HG03457 (cell line): ENCODE results near the gene AHRR.
"Not testable (repeated sequence)": the region's sequence is repeated elsewhere in the genome, so short reads cannot be mapped to it uniquely, and the experiment has no call there.

Experiments
- ATAC-seq: cut with Tn5 transposase; IDR thresholded peaks from one replicate; pipeline ENCODE4 v1.9.1; 2021; ENCODE audit warnings: moderate number of reproducible peaks; ENCODE audit not compliant: unreplicated experiment

The AHRR gene

DNA sequence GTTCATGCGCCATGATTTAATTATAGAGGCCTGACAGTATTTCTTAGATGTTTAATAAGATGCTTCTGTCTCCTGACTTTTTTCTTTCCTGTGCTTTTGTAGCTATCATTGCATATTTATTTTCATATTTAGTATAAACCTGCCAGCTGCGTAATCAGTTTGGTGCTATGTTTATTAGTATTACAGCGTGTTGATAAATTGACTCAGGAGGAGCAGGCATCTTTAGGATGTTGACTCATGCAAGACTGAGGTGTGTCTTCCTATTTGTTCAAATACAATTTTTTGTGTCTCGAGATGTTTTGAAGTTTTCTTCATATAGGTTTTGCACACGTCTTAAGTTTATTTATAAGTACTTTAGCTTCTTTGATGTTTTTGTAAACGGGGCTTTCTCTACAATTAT, 85.5 kb downstream of the AHRR start:
- no peak for ATAC-seq

DNA sequence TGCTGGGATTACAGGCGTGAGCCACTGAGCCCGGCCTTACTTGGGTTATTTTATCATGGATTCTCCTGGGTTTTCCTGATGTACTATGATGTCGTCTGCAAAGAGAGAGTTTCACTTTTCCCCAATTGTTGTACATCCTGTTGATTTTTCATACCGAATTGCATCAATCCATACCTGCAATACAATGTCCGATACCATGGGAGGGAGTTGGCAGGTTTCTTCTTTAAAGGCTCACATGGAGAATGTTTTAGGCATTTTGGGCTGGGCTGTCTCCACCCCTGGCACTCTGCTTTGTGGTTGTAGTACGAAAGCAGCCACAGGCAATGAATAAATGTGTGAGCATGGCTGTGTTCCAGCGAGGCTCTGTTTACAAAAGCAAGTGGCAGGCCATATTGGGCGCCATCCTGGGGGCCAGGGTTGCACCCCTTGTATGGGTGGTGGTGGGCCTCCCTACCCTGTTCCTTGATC, 86.3 kb downstream of the AHRR start:
- ATAC-seq, result no peak

DNA sequence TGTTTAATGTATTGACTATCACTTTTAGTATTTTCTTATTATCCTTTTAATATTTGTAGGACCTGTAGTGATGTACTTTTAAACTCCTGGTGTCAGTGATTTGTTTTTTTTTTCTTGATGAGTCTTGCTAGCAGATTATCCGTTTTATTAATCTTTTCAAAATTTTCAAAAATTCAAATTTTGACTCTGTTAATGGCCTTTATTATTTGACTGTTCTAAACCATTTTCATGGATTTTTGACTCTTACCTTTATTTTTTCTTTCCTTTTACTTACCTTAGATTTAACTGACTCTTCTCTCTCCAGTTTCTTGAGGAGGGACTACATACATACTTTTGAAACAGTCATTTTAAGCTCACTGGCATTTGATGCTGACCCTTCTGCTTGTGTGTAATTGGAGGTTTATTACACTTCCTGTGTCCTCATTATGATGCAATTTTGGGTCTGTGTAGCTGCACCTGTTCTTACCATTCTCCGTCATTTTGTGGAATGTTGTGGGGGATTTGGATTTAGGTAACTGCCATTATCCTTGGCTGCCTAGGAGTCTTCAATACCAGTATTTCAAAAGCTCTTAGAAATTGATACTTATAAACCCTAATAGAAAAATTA, 89.5 kb downstream of the AHRR start:
- no peak for ATAC-seq

DNA sequence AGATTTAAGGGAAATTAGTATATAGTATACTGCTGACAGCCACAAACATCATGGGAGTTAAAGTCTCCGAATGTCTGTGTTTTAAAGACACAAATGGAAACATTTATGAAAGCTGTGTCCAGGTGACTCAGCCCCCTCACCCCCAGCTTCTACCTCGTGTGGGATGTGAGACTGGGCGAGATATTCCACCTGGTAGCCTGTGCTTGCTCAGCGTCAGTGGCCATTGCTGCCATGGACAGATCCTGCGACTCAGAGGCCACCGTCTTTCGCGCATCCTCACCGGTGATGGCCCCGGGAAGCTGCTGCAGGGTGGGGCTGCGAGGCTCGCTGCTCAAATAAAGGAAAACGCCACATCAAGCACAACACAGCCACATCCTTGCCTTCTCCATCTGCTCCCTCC, 90.2 kb downstream of the AHRR start:
- no peak for ATAC-seq

DNA sequence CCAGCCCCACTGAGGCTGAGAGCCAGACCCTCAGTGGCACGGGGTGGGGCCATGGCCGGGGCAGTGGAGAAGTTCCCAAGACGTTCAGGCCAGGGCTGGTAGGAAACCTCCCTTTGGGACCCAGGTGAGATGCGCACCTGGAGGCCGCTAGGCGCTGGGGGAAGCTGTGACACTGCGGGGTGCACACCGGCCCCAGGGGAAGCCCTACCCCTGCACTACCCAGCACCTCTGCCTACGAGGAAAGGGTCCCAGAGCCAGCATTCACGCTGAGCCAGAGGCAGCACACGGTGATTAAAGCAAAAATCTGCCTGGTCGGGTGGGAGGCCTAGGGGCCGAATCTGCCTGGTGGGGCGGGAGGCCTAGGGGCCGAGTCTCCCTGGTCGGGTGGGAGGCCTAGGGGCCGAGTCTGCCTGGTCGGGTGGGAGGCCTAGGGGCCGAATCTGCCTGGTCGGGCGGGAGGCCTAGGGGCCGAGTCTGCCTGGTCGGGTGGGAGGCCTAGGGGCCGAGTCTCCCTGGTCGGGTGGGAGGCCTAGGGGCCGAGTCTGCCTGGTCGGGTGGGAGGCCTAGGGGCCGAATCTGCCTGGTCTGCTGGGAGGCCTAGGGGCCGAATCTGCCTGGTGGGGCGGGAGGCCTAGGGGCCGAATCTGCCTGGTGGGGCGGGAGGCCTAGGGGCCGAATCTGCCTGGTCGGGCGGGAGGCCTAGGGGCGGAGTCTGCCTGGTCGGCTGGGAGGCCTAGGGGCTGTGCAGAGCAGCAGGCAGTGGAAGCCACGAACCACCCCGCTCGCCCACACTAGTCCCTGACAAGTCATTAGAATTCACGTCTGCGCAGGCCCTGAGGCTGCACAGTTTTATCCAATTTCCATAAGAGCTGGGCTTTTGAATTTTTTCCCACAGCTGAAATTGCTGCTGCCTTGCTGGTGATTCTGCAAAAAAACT, 93.7 kb downstream of the AHRR start:
- ATAC-seq, result not testable (repeated sequence)

DNA sequence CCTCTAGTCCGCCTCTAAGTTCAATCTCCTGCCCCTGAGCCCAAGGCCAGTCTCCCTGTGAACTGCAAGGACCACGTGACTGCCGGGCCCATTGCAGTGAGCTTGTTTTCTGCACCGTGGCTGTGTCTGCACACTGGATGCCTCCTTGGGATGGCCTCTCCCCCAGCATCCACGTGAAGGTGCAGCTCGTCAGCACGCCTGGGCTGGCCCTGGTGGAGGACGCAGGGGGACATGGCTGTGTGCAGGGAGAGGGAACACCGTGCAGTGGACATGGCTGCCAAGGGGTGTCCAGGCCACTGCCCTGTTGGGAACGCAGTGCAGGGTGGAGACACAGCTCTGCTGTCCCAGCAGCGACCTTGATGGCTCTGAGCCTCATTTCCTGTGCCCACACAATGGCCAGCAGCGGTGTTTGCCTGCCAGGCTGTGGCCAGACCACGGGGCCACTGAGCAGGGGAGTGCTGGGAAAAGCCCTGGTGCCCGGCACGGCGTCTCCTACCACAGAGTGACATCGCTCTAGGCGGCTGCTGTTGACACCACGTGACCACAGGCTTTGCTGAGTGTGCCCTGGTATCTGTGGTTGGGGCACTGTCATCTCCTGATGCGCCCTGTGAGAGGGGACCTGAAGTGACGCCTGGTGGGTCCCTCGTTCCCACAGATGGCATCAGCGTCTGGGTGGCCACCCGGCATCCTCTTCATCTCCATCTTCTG, 94.6 kb downstream of the AHRR start:
- no peak for ATAC-seq

DNA sequence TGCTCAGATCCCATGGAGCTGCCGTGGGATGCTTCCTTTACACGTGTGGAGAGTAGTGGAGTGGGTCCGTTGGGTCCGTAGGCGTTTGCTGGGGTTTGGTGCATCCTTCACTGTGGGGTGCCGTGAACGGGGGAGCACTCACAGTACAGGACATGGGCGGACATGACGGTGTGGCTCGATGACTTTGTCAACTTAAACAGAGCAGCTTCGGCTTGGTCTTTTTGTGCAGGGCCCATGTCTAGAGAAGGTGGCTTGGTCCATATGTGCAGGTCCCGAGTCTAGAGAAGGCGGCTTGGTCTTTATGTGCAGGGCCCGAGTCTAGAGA, 95.1 kb downstream of the AHRR start:
- no peak for ATAC-seq

DNA sequence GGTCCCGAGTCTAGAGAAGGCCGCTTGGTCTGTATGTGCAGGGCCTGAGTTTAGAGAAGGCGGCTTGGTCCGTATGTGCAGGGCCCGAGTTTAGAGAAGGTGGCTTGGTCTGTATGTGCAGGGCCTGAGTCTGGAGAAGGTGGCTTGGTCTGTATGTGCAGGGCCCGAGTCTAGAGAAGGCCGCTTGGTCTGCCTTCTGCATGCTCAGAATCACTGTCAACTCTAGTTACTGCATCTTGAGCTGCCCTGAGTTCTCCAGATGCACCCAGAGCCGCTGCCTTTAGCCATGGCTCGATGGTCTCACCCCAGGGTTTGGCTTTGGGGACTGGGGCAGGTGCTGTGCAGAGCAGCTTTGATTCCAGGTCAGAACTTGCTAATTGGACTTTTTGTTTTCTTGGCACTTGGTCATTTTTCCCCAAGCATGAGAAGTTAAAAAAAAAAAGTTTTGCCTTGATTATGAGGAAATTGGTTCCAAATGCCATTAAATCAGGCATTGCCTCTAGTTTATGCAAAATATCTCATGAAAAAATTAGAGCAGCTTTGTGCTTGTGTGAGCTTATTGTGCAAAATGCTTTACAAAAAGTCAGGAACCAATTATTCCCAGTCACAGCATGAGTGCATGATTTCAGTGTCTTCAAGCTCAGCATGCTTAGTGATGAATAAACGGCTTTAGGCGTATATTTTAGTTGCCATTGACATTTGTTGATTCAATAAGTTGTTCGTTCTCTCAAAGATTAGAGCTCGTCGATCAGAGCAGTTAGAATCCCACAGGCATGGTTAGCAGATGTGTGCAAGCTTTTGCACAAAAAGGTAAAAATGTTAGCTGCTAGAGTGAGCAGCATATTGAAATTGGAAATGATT, 96.0 kb downstream of the AHRR start:
- ATAC-seq, result no peak

DNA sequence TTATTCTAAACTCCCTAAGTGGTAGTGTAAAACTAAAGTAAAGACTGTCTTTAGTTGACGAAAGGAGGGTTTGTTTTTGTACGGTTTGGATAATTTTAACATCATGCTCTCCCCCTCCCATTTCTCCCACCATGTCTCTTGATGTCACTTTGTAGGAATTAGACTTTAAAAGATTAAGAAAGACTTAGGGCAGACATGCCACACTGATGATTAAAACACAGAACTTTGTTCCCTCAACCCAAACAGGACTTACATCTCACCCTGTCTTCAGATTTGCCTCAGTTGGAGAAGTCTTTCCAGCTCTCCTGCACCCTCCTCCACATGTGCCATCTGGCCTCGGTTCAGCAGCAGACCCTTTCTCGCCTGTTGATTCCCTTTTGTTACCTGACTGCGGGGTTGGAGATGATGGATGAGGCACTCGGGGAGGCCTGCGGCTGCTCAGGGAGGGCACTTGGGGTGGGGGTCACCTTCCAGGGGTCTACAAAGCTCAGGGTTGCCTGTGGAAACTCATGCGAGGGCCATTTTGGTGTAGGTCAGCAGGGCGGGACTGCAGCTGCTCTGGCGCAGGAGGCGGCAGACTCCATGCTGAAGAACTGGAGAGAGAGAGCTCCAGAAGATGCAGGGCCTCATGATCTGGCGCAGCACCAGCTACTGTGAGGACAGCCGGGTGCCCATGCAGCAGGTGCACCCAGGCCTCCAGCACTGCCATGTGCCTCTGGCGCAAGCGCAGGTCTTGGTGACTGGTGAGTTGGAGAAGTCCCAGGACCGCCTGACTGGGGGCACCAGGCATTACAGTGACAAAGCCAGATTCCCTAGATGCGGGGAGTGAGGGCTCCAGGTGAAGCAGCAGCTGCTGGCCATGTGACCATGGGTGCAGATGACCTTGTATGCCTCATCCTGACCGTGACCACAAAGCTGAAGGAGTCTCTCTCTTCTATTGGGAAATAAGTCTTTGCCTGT, 96.9 kb downstream of the AHRR start:
- ATAC-seq, result no peak

DNA sequence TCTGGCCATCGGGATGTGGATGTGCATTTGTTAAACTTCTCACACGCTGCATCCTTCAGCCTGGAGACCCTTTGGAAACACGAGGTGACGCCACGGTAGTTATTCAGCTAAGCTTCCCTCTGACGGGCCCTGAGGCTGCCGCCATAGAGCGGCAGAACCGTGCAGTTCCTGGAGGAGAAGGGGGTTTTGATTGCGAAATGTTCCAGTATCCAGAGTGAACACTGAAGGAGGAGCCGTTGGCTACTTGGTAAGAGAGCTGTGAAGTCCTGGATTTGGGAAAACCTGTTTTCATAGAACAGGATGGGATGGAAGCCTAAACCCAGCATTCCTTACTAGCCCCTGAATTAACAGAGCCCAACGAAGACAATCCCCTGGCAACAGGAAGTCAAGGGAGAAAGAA, 98.5 kb downstream of the AHRR start:
- ATAC-seq, result no peak

DNA sequence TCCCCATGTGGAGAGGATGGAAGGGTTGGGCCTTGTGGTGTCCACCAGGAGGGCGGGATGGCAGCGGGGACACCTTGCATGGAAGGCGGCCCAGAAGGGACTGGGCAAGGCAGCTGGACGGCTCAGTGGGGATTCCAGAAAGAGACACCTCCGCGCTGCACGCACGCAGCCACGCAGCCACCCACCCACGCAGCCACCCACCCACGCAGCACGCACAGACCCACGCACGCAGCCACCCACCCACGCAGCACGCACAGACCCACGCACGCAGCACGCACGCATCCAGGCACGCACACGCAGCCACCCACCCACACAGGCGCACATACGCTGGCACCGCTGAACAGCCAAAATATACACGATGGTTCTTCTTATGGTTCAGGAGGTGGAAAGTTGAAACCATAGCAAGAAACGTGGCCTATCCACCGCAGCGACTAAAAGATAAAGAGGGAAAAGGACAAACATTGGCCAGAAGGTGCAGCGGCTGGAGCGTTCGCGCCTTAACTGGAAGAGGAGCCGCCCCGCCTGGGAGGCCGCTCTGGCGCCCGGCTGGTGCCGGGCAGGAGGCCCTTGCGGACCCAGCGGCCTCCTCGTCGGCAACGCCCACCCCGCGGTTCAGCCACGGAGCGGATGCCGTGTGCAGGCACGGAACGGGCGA, 99.2 kb downstream of the AHRR start:
- no peak for ATAC-seq

DNA sequence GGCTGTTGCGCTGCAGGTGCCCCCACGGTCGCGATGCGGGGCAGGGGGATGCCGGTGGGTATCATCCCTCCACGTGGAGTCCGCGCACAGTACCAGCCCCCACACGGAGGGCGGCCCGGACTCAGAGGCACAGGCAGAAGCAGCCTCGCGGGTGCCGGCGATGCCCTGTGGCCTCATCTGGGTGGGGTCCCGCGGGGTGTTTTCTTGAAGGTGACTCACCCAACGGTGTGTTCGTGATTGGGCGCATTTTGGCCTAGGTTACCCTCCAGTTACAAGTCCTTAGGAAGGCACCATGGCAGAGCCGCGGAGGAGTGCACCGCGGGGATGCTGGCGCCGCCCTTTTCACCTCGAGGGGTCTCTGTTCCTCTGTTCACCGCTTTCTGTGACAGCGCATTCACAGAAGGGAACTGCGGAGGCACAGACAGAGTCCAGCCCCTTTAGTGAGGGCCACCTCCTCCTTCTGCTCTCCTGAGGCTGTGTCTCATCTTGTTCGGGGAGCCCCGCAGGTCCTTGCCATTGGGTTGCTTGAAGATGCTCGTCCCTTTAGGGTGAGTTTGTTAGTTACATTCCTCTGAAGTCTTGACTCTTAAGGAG, 99.9 kb downstream of the AHRR start:
- ATAC-seq, result no peak

DNA sequence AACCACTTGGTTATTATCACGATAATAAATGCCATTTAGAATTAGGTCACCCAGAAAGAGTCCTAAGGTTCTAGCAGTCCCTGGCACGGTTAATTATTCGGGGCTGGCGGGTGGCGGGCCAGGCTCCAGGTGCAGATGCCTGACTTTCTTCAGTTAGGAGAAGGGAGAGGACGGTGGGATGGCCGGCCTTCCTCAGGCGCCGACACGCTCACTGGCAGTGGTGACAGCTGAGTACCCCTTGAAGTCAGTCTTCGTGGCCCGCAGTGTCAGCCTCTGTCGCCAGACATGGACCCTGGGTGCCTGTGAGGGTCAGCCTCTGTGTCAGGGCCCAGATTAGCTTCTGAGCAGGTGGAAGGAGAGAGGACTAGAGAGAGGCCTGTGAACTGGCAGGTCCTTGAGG, 100.4 kb downstream of the AHRR start:
- no peak for ATAC-seq

DNA sequence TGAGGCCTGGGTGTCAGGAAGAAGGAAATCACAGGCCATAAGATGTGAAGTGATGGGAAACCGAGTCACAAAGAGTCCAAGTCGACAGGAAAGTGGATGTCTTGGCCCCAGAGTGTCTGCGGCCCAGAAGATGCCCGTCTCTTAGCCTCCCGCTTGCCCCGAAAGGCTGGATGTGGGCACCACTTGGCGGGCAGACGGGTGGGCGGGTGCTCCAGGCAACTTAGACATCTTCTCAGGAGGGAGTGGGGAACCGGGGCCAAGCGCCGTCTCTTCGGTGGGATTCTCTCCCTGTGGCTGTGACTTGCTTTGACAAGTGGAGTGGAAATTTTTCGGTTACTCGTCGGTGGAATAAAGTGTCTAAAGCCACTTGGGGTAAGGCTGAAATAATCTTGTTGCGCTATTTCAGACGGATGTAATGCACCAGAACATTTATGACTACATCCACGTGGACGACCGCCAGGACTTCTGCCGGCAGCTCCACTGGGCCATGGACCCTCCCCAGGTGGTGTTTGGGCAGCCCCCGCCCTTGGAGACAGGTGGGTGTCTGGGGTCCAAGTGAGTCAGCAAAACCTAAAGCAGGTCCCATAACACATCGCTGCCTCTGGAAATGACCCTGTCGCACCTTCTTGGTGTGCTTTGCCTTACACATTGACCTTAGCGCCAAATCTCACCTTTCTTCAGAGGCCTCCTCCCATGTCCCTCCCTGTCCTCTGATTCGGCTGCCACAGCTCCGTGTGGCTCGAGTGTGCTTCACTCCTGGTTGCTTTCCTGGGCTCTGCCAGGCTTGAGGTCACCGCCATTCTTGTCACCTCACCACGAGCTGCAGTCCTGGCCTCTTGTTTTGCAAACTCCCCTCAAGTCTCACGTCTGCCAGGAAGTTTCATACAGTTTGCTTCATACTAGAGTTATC, 101.1 kb downstream of the AHRR start:
- ATAC-seq, result no peak

DNA sequence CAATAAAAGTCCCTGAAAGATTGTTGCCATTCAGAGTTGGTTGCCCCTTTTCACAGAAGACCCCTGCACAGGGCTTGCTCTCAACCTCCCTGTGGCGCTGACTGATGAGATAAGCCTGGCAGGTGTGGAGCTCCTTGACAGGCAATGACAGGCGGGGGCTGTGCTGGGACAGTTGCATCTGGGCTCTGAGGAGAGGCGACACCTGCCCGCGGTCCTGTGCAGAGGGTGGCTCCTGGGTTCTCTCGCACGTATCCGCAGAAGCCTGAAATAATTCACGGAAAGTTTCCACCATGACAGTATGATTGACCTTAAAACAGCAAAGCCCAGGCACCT, 101.7 kb downstream of the AHRR start:
- no peak for ATAC-seq

DNA sequence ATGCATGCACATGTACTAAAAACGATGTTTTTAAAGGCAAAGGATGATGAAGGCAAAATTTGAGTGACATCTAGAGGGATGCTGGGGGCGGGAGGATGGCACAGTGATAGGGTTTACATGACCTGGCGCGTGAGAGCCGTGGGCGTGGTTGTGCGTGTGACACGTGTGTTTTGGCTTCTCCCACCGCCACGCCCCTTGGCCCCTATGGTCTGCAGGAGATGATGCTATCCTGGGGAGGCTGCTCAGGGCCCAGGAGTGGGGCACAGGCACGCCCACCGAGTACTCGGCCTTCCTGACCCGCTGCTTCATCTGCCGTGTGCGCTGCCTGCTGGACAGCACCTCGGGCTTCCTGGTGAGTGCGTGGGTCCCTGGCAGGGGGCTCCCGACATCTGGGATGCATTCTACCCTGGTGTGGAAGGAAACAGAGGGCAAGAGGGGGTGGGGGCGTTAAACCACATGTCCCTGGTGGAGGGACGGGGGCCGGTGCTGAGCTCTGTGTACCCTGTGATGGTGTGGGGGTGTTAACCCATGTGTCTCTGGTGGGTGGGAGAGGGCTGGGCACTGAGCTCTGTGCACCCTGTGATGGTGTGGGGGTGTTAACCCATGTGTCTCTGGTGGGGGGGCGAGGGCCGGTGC, 102.2 kb downstream of the AHRR start:
- no peak for ATAC-seq

DNA sequence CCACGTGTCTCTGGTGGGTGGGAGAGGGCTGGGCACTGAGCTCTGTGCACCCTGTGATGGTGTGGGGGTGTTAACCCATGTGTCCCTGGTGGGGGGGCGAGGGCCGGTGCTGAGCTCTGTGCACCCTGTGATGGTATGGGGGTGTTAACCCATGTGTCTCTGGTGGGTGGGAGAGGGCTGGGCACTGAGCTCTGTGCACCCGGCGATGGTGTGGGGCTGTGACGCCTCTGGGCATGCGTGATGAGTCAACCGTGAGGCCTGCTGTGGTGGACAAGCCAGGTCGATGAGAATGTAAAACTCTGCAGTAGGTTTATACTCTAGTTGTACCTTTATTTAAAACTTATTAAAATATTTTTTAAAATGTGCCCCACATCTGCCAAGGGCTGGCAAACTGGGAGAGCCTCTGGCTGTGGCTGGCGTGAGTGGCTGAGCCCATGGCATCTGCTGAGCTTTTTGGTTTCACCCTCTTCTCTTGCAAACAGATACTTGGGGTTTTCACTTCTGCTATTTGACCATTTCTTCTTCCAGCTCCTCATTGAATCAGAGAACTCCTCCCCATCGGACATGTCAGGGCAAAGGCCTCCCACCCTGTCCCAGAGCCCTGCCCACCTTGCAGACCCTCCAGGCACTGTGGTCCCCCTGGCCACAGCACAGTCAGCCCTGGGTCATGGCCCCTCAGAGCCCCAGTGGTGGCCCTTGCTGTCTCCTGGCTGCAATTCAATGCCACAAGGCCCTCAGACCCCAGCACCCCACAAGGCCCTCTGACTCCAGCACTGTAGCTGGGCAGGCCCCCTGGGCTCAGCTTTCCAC, 103.0 kb downstream of the AHRR start:
- ATAC-seq, result peak; percentile 79
